Measurements from ENCODE around the gene ZNF100. TPM values are rescaled to one million over a fixed set of nuclear protein-coding genes. Genes with fewer than 3 reads are reported as not detected.
"Not testable (repeated sequence)": the region's sequence is repeated elsewhere in the genome, so short reads cannot be mapped to it uniquely, and the experiment has no call there.

ZNF100 gene
- total RNA-seq, 2 donors from 2014 or later, result 20.7 to 25.4 TPM

- Mint-ChIP-seq H3K27ac (no peak overlapping the region), H3K9me3 (peaks cover 0 to 1% of the 10 kb centered on the region in 2 donors), H3K36me3 (no peaks in the 10 kb centered on the region)
- ATAC-seq, result no peak
- DNase-seq (ENCODE audit: low spot score in 2 of 2), result no peak
These were observed 92.9 kb downstream of the ZNF100 start for GRCh38 chr19:21674454-21674853.

DNA sequence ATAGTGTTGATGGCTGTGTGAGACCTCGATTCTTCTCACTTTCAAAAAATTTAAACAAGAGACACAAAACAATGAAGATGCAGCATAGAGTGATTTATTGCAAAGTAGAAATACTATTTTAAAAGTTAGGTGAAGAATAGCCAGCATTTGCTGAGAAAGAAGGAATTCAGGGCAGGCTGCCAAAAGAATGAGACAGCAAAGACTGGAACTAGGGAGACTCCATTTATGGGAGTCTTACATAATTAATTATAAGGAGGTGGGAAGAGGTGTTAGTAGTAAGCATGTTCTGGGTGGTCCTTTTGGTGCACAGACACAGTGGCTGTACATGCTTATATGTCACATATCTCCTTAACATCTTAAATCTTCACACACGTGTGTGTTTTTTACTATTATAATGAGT lies 93.9 kb downstream of the ZNF100 start:
- ATAC-seq; H3K36me3 Mint-ChIP-seq; H3K9me3 Mint-ChIP-seq; DNase-seq (ENCODE audit: low spot score in 2 of 2); H3K27ac Mint-ChIP-seq: not testable (repeated sequence)

Other genes with a start within 250 kb of the ZNF100 start
- gene ZNF43, start 68.6 kb upstream of the ZNF100 start, total RNA-seq, result 10 to 100 TPM; 34.0 to 37.7 TPM
- gene ZNF208, start 243.4 kb upstream of the ZNF100 start, total RNA-seq, result 1 to 10 TPM; 2.1 to 4.2 TPM

Data from activated naive CD4-positive, alpha-beta T cell treated with anti-CD3 and anti-CD28 coated beads, Interleukin-2, amount 50 U/mL, for 72 hours (primary cell).